SK-N-SH treated with all-trans-retinoic acid at 6 μM for 48 hours (cell line): Measurements from ENCODE around the gene ELP4.

ENCODE experiments used
- OSR1 ChIP-seq: fragments of 250-450 bp; sonication (Bioruptor Pico); IDR thresholded peaks from 2 replicates; pipeline ENCODE4 v1.8.0; 2022; ENCODE audit warnings: moderate library complexity, mild to moderate bottlenecking, inconsistent platforms
- RARB ChIP-seq: fragments of 250-450 bp; sonication (Bioruptor Pico); IDR thresholded peaks from 2 replicates; pipeline ENCODE4 v1.8.0; 2021; ENCODE audit warnings: mild to moderate bottlenecking, moderate library complexity
- TCF4 ChIP-seq: fragments of 250-450 bp; sonication (Bioruptor Pico); IDR thresholded peaks from 2 replicates; pipeline ENCODE4 v1.8.0; 2021; ENCODE audit warnings: mild to moderate bottlenecking, moderate library complexity, borderline replicate concordance
- TOX ChIP-seq: fragments of 250-450 bp; sonication (Bioruptor Pico); IDR thresholded peaks from 2 replicates; pipeline ENCODE4 v1.8.0; 2021; ENCODE audit warnings: mild to moderate bottlenecking, moderate library complexity, borderline replicate concordance
- ZFP30 ChIP-seq: fragments of 450-650 bp; formaldehyde crosslinking; IDR thresholded peaks from 2 replicates; pipeline ENCODE4 v1.5.0; 2022; ENCODE audit warnings: mild to moderate bottlenecking, moderate library complexity
- ZNF70 ChIP-seq: fragments of 450-650 bp; formaldehyde crosslinking; IDR thresholded peaks from 2 replicates; pipeline ENCODE4 v1.5.0; 2020; ENCODE audit warnings: mild to moderate bottlenecking, moderate library complexity
- TF ChIP-seq, protein P1 (sequence below): fragments of 250-450 bp; sonication (Bioruptor Pico); IDR thresholded peaks from 2 replicates; pipeline ENCODE4 v1.8.0; 2020; ENCODE audit warnings: mild to moderate bottlenecking, moderate library complexity, borderline replicate concordance

GRCh38 chr11:31767066-31767465 lies 257.5 kb downstream of the ELP4 start:
- TF ChIP-seq, protein P1, sequence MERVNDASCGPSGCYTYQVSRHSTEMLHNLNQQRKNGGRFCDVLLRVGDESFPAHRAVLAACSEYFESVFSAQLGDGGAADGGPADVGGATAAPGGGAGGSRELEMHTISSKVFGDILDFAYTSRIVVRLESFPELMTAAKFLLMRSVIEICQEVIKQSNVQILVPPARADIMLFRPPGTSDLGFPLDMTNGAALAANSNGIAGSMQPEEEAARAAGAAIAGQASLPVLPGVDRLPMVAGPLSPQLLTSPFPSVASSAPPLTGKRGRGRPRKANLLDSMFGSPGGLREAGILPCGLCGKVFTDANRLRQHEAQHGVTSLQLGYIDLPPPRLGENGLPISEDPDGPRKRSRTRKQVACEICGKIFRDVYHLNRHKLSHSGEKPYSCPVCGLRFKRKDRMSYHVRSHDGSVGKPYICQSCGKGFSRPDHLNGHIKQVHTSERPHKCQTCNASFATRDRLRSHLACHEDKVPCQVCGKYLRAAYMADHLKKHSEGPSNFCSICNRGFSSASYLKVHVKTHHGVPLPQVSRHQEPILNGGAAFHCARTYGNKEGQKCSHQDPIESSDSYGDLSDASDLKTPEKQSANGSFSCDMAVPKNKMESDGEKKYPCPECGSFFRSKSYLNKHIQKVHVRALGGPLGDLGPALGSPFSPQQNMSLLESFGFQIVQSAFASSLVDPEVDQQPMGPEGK (CRISPR knock-in tag) = no peak
- TF ChIP-seq OSR1 (CRISPR knock-in tag) (no peak), RARB (no peak), TOX (CRISPR knock-in tag) (no peak), ZFP30 (CRISPR knock-in tag) (no peak), ZNF70 (no peak), TCF4 (CRISPR knock-in tag) (no peak)
